Erythroblast (primary cell): Measurements from ENCODE around the gene NOXA1.

ENCODE experiments used
- GATA1 ChIP-seq: IDR thresholded peaks from 2 replicates; pipeline ENCODE4 v1.6.1; 2011; ENCODE audit warnings: low read depth, mild to moderate bottlenecking, control low read depth, low read length, moderate library complexity
- POLR2A ChIP-seq: IDR thresholded peaks from 2 replicates; pipeline ENCODE4 v1.6.1; 2011; ENCODE audit warnings: mild to moderate bottlenecking, low read length

DNA sequence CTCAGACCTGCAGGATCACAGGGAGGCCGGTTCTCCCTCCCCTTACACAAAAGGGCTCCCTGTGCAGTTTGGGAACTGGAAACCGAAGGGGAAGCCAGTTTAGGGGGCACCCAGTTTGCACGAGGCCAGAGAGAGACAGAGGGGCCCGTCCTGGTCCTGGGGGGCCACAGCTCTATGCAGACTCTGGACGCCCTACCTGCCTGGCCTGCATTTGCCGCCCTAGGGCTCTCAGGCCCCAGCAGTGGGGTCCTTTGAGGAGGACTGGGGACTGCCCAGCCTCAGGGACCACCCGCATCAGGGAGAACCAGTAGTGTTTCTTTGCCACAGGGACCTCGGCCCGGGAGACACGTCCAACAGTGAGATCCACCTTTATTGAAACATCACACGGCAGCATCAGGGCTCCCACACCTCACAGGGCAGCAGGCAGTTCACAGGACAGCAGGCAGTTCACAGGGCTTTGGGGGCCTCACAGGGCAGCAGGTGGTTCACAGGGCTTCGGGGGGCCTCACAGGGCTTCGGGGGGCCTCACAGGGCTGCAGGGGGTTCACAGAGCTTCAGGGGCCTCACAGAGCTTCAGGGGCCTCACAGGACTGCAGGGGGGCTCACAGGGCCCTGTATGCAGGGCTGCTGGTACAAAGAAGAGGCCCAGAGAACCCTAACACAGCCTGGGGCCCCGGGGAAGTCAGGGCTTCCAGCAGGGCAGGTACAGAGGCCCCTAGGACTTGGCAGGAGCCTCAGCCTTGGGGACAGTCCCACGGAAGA is 36.6 kb downstream of the NOXA1 start:
- TF ChIP-seq POLR2A (no peak), GATA1 (no peak)
